Gastrocnemius medialis (tissue), 4 donors: ENCODE results near the gene SCIN. TPM values are rescaled to one million over a fixed set of nuclear protein-coding genes. Genes with fewer than 3 reads are reported as not detected.
A peak's percentile ranks its signal among the peaks of the same experiment; 100 is the strongest.

ENCODE experiments used
- ATAC-seq, 2 donors: fragments of 150-250 bp; one replicate each; pipeline ENCODE4 v1.9.1; 2016
- DNase-seq, 2 donors: peaks; one replicate each; pipeline ENCODE4 v3.0.0-alpha.2; 2019
- H3K27ac ChIP-seq, 4 donors: fragments of 200-600 bp; sonication (generic); 1 replicate in 1 of 4; 2 replicates in 3 of 4; pipeline ENCODE4 v1.5.1; 2016 to 2018; ENCODE audit warnings: mild to moderate bottlenecking in 2 of 4, moderate library complexity in 1 of 4
- H3K27me3 ChIP-seq, 3 donors: fragments of 200-600 bp; sonication (generic) in 2 of 3; 1 replicate in 1 of 3; 2 replicates in 2 of 3; pipeline versions ENCODE4 v1.5.1 to v1.6.0; 2016 to 2019; ENCODE audit warnings: mild to moderate bottlenecking in 1 of 3, moderate library complexity in 1 of 3
- H3K36me3 ChIP-seq, 2 donors: fragments of 200-600 bp; sonication (generic) in 1 of 2; one replicate each; pipeline ENCODE4 v1.5.1; 2017 to 2018
- H3K4me1 ChIP-seq, 2 donors: fragments of 200-600 bp; sonication (generic) in 1 of 2; one replicate each; pipeline ENCODE4 v1.5.1; 2016 to 2017; ENCODE audit warnings: mild to moderate bottlenecking in 2 of 2
- H3K4me3 ChIP-seq, 4 donors: fragments of 200-600 bp; sonication (generic) in 3 of 4; 1 replicate in 1 of 4; 2 replicates in 3 of 4; pipeline ENCODE4 v1.5.1; 2016 to 2019; ENCODE audit warnings: mild to moderate bottlenecking in 2 of 4
- H3K9me3 ChIP-seq, 3 donors: fragments of 200-600 bp; sonication (generic) in 2 of 3; 1 replicate in 1 of 3; 2 replicates in 2 of 3; pipeline ENCODE4 v1.5.1; 2016 to 2019
- POLR2A ChIP-seq, 2 donors: fragments of 450-650 bp; IDR thresholded peaks; one replicate each; pipeline ENCODE4 v1.6.1; 2017; ENCODE audit warnings: antibody characterized with exemption in 2 of 2, mild to moderate bottlenecking in 2 of 2, moderate library complexity in 2 of 2
- in situ Hi-C, 4 donors: fragments of 200-750 bp; cut with MboI; loops; one replicate each; pipeline versions ENCODE4 v1.15.0 to v1.8.0; 2017; ENCODE audit warnings: low sequenced_read_pairs in 4 of 4
- intact Hi-C: fragments of 100-400 bp; cut with DNase I; formaldehyde crosslinking; loops from one replicate; pipeline ENCODE4 v1.15.1; 2023; ENCODE audit warnings: low total_unique reads
- total RNA-seq, 4 donors: library from RNA; depleted of rRNA; stranded (reverse); fragments of >200 nt; gene quantifications; one replicate each; pipeline versions ENCODE4 v1.1.0 to v1.2.3, GENCODE V29; 2016
- TF ChIP-seq, protein P1 (sequence below), 5 experiments: fragments of 450-650 bp in 3 of 5; fragments of 200-600 bp in 2 of 5; sonication (generic) in 2 of 5; IDR thresholded peaks in 4 of 5; conservative IDR thresholded peaks in 1 of 5; 1 replicate in 4 of 5; 2 replicates in 1 of 5; pipeline ENCODE4 v1.5.1; 2016 to 2019; ENCODE audit warnings: antibody characterized with exemption in 5 of 5, mild to moderate bottlenecking in 3 of 5, moderate library complexity in 3 of 5

SCIN gene
- total RNA-seq, 4 donors from 2014 or later = 0.09 to 2.4 (median 1.4) TPM; not detected in 1

DNA sequence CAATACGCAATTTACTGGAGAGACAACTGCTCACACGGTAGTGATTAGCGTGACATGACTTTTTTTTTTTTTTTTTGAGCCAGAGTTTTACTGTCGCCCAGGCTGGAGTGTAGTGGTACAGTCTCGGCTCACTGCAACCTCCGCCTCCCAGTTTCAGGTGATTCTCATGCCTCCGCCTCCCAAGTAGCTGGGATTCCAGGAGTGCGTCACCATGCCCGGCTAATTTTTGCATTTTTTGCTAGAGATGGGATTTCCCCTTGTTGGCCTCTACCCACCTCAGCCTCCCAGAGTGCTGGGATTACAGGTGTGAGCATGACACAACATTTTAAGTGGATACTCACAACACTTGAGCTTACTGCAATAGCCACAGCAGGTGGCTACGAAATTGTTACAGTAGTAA lies 128.8 kb downstream of the SCIN start:
- Histone ChIP-seq H3K9me3 (no peaks in the 10 kb centered on the region), H3K4me1 (no peaks in the 10 kb centered on the region), H3K36me3 (no peaks in the 10 kb centered on the region), H3K27ac (no peak overlapping the region), H3K4me3 (no peak overlapping the region), H3K27me3 (no peaks in the 10 kb centered on the region)
- TF ChIP-seq, protein P1, sequence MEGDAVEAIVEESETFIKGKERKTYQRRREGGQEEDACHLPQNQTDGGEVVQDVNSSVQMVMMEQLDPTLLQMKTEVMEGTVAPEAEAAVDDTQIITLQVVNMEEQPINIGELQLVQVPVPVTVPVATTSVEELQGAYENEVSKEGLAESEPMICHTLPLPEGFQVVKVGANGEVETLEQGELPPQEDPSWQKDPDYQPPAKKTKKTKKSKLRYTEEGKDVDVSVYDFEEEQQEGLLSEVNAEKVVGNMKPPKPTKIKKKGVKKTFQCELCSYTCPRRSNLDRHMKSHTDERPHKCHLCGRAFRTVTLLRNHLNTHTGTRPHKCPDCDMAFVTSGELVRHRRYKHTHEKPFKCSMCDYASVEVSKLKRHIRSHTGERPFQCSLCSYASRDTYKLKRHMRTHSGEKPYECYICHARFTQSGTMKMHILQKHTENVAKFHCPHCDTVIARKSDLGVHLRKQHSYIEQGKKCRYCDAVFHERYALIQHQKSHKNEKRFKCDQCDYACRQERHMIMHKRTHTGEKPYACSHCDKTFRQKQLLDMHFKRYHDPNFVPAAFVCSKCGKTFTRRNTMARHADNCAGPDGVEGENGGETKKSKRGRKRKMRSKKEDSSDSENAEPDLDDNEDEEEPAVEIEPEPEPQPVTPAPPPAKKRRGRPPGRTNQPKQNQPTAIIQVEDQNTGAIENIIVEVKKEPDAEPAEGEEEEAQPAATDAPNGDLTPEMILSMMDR (IDR thresholded peaks at IDR 0.05 in 4 of 5, conservative IDR thresholded peaks at IDR 0.05 in 1 of 5) = no peak
- TF ChIP-seq POLR2A (IDR thresholded peaks at IDR 0.05) = no peak
- ATAC-seq = no peak
- intact Hi-C loops = no loop called here
- DNase-seq = no peak
- in situ Hi-C loops = no loop called here

DNA sequence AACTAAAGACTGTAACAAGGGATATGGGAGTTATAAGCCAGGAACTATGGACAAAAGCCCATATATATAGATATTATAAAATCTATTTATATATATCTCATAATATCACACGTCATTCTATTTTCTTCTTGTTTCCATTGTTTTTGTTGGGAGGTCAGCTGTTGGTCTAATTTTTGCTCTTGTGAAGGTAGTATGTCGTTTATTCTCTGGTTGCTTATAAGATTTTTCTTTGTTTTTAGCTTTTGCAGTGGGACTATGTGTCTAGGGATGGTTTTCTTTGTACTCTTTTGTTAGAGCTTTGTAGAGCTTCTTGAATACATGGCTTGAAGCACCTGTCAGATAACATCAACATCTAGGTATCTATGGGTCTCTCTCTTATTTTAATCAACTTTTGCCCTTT lies 130.9 kb downstream of the SCIN start:
- no peaks in the 10 kb centered on the region for H3K9me3 ChIP-seq
- no peaks in the 10 kb centered on the region for H3K27me3 ChIP-seq
- TF ChIP-seq POLR2A (IDR thresholded peaks at IDR 0.05) = no peak
- TF ChIP-seq, protein P1 (IDR thresholded peaks at IDR 0.05 in 4 of 5, conservative IDR thresholded peaks at IDR 0.05 in 1 of 5) = no peak
- no peak overlapping the region for H3K4me3 ChIP-seq
- peaks cover 0 to 2% of the 10 kb centered on the region in 2 donors for H3K4me1 ChIP-seq
- no peak for DNase-seq
- intact Hi-C loops = no loop called here
- H3K27ac ChIP-seq = no peak overlapping the region
- in situ Hi-C loops = no loop called here
- no peaks in the 10 kb centered on the region for H3K36me3 ChIP-seq
- no peak for ATAC-seq

DNA sequence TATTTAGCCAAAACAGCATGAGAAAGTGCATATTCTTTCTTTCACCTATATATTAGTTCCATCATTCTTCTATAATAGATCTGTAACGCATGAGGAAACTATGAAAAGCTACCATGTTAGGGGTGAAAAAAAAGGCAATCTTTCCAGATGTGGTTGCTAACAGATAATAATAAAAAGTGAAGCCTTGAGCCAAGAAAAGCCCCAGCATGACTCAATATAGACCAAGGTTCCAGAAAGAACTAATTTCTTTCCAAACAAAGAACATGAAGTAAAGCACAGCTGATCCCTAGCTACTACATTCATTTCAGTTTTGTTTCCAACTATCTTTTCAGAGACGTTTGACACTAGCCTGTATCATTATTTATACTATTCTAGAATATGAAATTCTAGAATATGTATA lies 133.4 kb downstream of the SCIN start:
- DNase-seq = no peak
- no peaks in the 10 kb centered on the region for H3K9me3 ChIP-seq
- no peak overlapping the region for H3K27ac ChIP-seq
- no peak overlapping the region for H3K4me3 ChIP-seq
- H3K4me1 ChIP-seq = peaks cover 0 to 16% of the 10 kb centered on the region in 2 donors
- ATAC-seq = no peak
- TF ChIP-seq, protein P1 (IDR thresholded peaks at IDR 0.05 in 4 of 5, conservative IDR thresholded peaks at IDR 0.05 in 1 of 5) = no peak
- TF ChIP-seq POLR2A (IDR thresholded peaks at IDR 0.05) = no peak
- H3K36me3 ChIP-seq = no peaks in the 10 kb centered on the region
- intact Hi-C loops = no loop called here
- in situ Hi-C loops = no loop called here
- H3K27me3 ChIP-seq = no peaks in the 10 kb centered on the region

DNA sequence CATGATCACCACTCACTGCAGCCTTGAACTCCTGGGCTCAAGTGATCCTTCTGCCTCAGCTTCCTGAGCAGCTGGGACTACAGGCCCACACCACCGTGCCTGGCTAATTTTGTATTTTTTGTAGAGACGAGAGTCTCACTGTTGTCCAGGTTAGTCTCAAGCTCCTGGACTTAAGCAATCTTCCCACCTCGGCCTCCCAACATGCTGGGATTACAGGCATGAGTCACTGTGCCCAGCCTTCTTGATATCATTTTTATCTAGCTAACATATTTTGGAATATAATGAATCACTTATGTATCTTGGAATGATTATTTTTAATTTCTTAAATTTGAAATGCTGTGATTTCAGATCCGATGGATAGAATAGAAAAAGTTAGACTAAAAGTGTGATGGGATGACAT lies 135.4 kb downstream of the SCIN start:
- Histone ChIP-seq H3K4me1 (peaks cover 0 to 16% of the 10 kb centered on the region in 2 donors), H3K27ac (no peak overlapping the region), H3K36me3 (no peaks in the 10 kb centered on the region), H3K9me3 (no peaks in the 10 kb centered on the region), H3K4me3 (no peak overlapping the region), H3K27me3 (no peaks in the 10 kb centered on the region)
- ATAC-seq (no peak), DNase-seq (no peak)
- in situ Hi-C loops (no loop called here), intact Hi-C loops (no loop called here)
- no peak for TF ChIP-seq POLR2A (IDR thresholded peaks at IDR 0.05)
- TF ChIP-seq, protein P1 (IDR thresholded peaks at IDR 0.05 in 4 of 5, conservative IDR thresholded peaks at IDR 0.05 in 1 of 5) = no peak

DNA sequence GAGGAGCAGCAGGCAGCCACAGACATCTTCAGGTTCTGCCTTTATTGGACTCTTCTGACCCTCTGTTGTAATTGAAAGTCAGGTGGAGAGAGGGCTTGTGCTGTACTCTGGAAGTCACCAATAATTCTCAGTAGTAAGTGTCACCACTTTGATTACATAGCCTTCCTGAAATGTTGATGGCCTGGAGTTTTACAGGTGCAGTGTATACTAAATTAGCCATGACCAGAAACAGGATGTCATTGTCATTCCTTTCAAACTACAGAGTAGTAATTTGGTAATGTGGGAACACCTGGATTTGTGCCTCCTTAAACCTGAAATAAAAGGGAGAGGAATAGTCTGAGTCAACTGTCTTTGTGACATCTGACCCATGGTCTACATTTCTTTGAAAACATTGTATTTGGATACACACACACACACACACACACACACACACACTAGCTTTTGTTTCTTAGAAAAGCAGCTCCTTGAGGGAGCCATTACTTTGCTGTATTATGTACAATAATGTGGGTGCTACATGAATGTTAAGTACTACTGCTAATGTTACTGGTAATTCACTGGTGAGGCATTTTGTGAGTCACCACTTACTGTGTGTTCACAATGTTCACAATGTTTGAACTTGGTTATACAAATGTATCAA lies 136.5 kb downstream of the SCIN start:
- TF ChIP-seq, protein P1 (IDR thresholded peaks at IDR 0.05 in 4 of 5, conservative IDR thresholded peaks at IDR 0.05 in 1 of 5) = no peak
- TF ChIP-seq POLR2A (IDR thresholded peaks at IDR 0.05) = no peak

More for the DNA sequence above, 136.5 kb downstream of the SCIN start:
- Histone ChIP-seq H3K4me1 (peaks cover 0 to 18% of the 10 kb centered on the region in 2 donors), H3K36me3 (no peaks in the 10 kb centered on the region), H3K4me3 (no peak overlapping the region), H3K27ac (peak overlapping the region in 1 of 4 donors; percentile 59), H3K27me3 (no peaks in the 10 kb centered on the region), H3K9me3 (no peaks in the 10 kb centered on the region)
- peak in 1 of 2 donors; percentile 34 for ATAC-seq
- intact Hi-C loops = no loop called here
- in situ Hi-C loops = no loop called here
- no peak for DNase-seq
